K562 (cell line): ENCODE data around the gene GABRP. TPM values are rescaled to one million over a fixed set of nuclear protein-coding genes. Genes with fewer than 3 reads are reported as not detected.

ENCODE experiments used
- ATAC-seq: fragments of 200-7000 bp; cut with Tn5 transposase; 3 replicates; pipeline ENCODE4 v1.9.1; 2020; ENCODE audit warnings: moderate library complexity
- BruUV-seq: library from RNA; stranded (reverse); fragments of 400-500 nt; replicated peaks from 2 replicates; lab custom pipeline; 2021; lab: Mats Ljungman, UMichigan
- CTCF ChIA-PET: fragments of 300-600 bp; formaldehyde crosslinking; extraction: SDS; loops from one replicate; lab custom pipeline; 2021; ENCODE audit warnings: low intra/inter-chr PET ratio; lab: Yijun Ruan, JAX
- POLR2A ChIA-PET: fragments of 300-600, 350-650 bp; sonication (Branson Sonifier 250); formaldehyde crosslinking; extraction: SDS; loops from one replicate; lab custom pipeline; 2021; ENCODE audit warnings: antibody characterized with exemption, inconsistent platforms; lab: Yijun Ruan, JAX
- DNase-seq, 4 experiments: peaks; one replicate each; pipeline versions ENCODE4 v3.0.0 to v3.0.0-alpha.2; 2011 to 2018; ENCODE audit warnings: low spot score in 3 of 4, mixed read lengths in 3 of 4; ENCODE audit errors: extremely low read depth in 1 of 4
- FAIRE-seq: peaks from 2 replicates; lab custom pipeline; 2011; peaks lifted over from hg19 to GRCh38; lab: Jason Lieb, UNC
- H2AFZ ChIP-seq: 2 replicates; pipeline ENCODE4 v1.6.0; 2011; ENCODE audit warnings: low read depth, low read length, control low read depth, inconsistent platforms
- H3K27ac ChIP-seq: fragments of 200-600 bp; 3 replicates; pipeline ENCODE4 v1.8.0; 2011; ENCODE audit warnings: low read depth, mild to moderate bottlenecking, control low read depth, inconsistent platforms, low read length, moderate library complexity, mixed read lengths; ENCODE audit errors: extremely low read depth
- H3K27me3 ChIP-seq, 2 experiments: fragments of 300-600 bp in 1 of 2; 2 replicates in 1 of 2; 3 replicates in 1 of 2; pipeline versions ENCODE4 v1.6.0 to v1.8.0; 2011; ENCODE audit warnings: inconsistent platforms in 2 of 2, low read length in 2 of 2, mild to moderate bottlenecking in 1 of 2, mixed read lengths in 1 of 2, moderate library complexity in 1 of 2; ENCODE audit not compliant: control insufficient read depth in 2 of 2, insufficient read depth in 2 of 2
- H3K36me3 ChIP-seq: fragments of 300-600 bp; 3 replicates; pipeline ENCODE4 v1.8.0; 2011; ENCODE audit warnings: mild to moderate bottlenecking, low read length, inconsistent platforms; ENCODE audit not compliant: control insufficient read depth, insufficient read depth
- H3K4me1 ChIP-seq, 2 experiments: fragments of 200-600 bp in 1 of 2; replicated peaks in 1 of 2; 2 replicates in 1 of 2; 3 replicates in 1 of 2; pipeline versions ENCODE4 v1.5.1 to v1.8.0; 2011; ENCODE audit warnings: inconsistent platforms in 2 of 2, low read length in 2 of 2, mild to moderate bottlenecking in 1 of 2, mixed read lengths in 1 of 2, moderate library complexity in 1 of 2; ENCODE audit not compliant: control insufficient read depth in 2 of 2, insufficient read depth in 2 of 2
- H3K4me2 ChIP-seq: 2 replicates; pipeline ENCODE4 v1.6.1; 2011; ENCODE audit warnings: low read length, control low read depth, inconsistent platforms, mixed read lengths; ENCODE audit not compliant: insufficient read depth
- H3K4me3 ChIP-seq: fragments of 200-600 bp; sonication (generic), shearing (Covaris generic); 2 replicates; pipeline ENCODE4 v1.5.1; 2016; ENCODE audit warnings: control low read depth, inconsistent platforms
- H3K79me2 ChIP-seq: fragments of 200-600 bp; 3 replicates; pipeline ENCODE4 v1.8.0; 2011; ENCODE audit warnings: low read length, inconsistent platforms; ENCODE audit not compliant: control insufficient read depth, insufficient read depth
- H3K9ac ChIP-seq, 2 experiments: 2 replicates each; pipeline versions ENCODE4 v1.6.0 to v1.6.1; 2011; ENCODE audit warnings: low read depth in 2 of 2, low read length in 2 of 2, control low read depth in 1 of 2, inconsistent platforms in 1 of 2, mild to moderate bottlenecking in 1 of 2, mixed read lengths in 1 of 2; ENCODE audit not compliant: insufficient read depth in 1 of 2
- H3K9me1 ChIP-seq: one replicate; pipeline ENCODE4 v1.6.0; 2011; ENCODE audit warnings: inconsistent platforms, mild to moderate bottlenecking, low read length, moderate library complexity; ENCODE audit not compliant: control insufficient read depth, insufficient read depth
- H3K9me3 ChIP-seq: replicated peaks from 2 replicates; pipeline ENCODE4 v1.5.1; 2011; ENCODE audit warnings: low read depth, low read length, inconsistent platforms; ENCODE audit not compliant: control insufficient read depth, insufficient read depth
- H4K20me1 ChIP-seq: replicated peaks from 2 replicates; pipeline ENCODE4 v1.6.1; 2011; ENCODE audit warnings: low read length, inconsistent platforms, mixed read lengths; ENCODE audit not compliant: control insufficient read depth, insufficient read depth
- CC2D1A ChIP-seq: fragments of 450-650 bp; IDR thresholded peaks from 2 replicates; pipeline ENCODE4 v1.6.1; 2017; ENCODE audit warnings: mild to moderate bottlenecking
- ETV1 ChIP-seq: fragments of 450-650 bp; conservative IDR thresholded peaks from 2 replicates; pipeline ENCODE4 v1.6.1; 2016; ENCODE audit warnings: missing genetic modification characterization, control low read depth, low read depth, missing compliant biosample characterization
- GTF2A2 ChIP-seq: IDR thresholded peaks from 2 replicates; pipeline ENCODE4 v1.6.1; 2016; ENCODE audit warnings: mild to moderate bottlenecking, missing genetic modification characterization, missing compliant biosample characterization
- HNRNPH1 ChIP-seq: fragments of 200-400 bp; formaldehyde crosslinking; optimal IDR thresholded peaks from 2 replicates; pipeline ENCODE3; 2017; ENCODE audit warnings: low read depth, mild to moderate bottlenecking, low read length, moderate library complexity
- PHF21A ChIP-seq: fragments of 450-650 bp; IDR thresholded peaks from 2 replicates; pipeline ENCODE4 v1.6.1; 2017; ENCODE audit warnings: low read depth, borderline replicate concordance
- SMARCA4 ChIP-seq: fragments of 450-650 bp; IDR thresholded peaks from 2 replicates; pipeline ENCODE4 v1.6.1; 2016
- SMARCB1 ChIP-seq: IDR thresholded peaks from 2 replicates; pipeline ENCODE4 v1.6.1; 2011; ENCODE audit warnings: improper control_type of control experiment, low read depth; ENCODE audit not compliant: insufficient read length
- SMC3 ChIP-seq: conservative IDR thresholded peaks from 2 replicates; pipeline ENCODE4 v1.6.1; 2011; ENCODE audit warnings: low read depth, low read length, improper control_type of control experiment; ENCODE audit not compliant: insufficient read depth
- TAF9B ChIP-seq: fragments of 450-650 bp; IDR thresholded peaks from 2 replicates; pipeline ENCODE4 v1.6.1; 2018; ENCODE audit warnings: mild to moderate bottlenecking; ENCODE audit not compliant: partially characterized antibody
- ZNF23 ChIP-seq: fragments of 250-450 bp; sonication (Bioruptor Pico); IDR thresholded peaks from 2 replicates; pipeline ENCODE4 v1.4.0; 2020; ENCODE audit warnings: mild to moderate bottlenecking
- ZNF324 ChIP-seq: fragments of 250-450 bp; sonication (Bioruptor Pico); IDR thresholded peaks from 2 replicates; pipeline ENCODE4 v1.4.0; 2020; ENCODE audit warnings: mild to moderate bottlenecking
- ZNF785 ChIP-seq: fragments of 250-450 bp; sonication (Bioruptor Pico); IDR thresholded peaks from 2 replicates; pipeline ENCODE4 v1.4.0; 2020; ENCODE audit warnings: mild to moderate bottlenecking
- WGBS: fragments of 100-300 bp; shearing (Covaris generic); methylation state at CpG from one replicate; pipeline ENCODE4 v1.1.6; 2016; ENCODE audit warnings: low coverage, mixed read lengths; ENCODE audit not compliant: insufficient coverage; ENCODE audit errors: missing lambda C conversion rate; 5-methylcytosine and 5-hydroxymethylcytosine counted together
- in situ Hi-C: fragments of 300-500 bp; cut with MboI; formaldehyde crosslinking; loops from 4 replicates; pipeline ENCODE4 v1.15.0; 2018; ENCODE audit warnings: inconsistent platforms, mixed read lengths
- intact Hi-C: fragments of 100-400 bp; cut with micrococcal nuclease; formaldehyde crosslinking; loops from 2 replicates; pipeline ENCODE4 v1.14.2; 2022
- polyA plus RNA-seq, 8 experiments: library from polyadenylated mRNA; depleted of rRNA in 4 of 8; stranded (reverse) in 5 of 8; unstranded in 3 of 8; fragments of >200 nt; fragmentation: Nextera tagmentation in 2 of 8; fragmentation: Illumina TruSeq in 1 of 8; extraction: Ambion mirVana in 2 of 8; extraction: Trizol in 1 of 8; gene quantifications; 2 replicates each; pipeline versions ENCODE4 v1.2.1 to v1.2.3, GENCODE V29; 2011 to 2014; ENCODE audit warnings: inconsistent platforms in 1 of 8, missing spikeins in 1 of 8
- total RNA-seq, 7 experiments: library from RNA; depleted of rRNA in 6 of 7; stranded (reverse); fragments of >200 nt in 6 of 7; fragmentation: Illumina TruSeq in 2 of 7; extraction: Trizol in 2 of 7; gene quantifications; 2 replicates each; pipeline versions ENCODE4 v1.2.1 to v1.2.3, GENCODE V29; 2011 to 2021; ENCODE audit warnings: low replicate concordance in 1 of 7
- TF ChIP-seq, protein P1 (sequence below): sonication (generic); formaldehyde crosslinking; IDR thresholded peaks from 2 replicates; pipeline ENCODE4 v1.8.1; 2022; ENCODE audit warnings: missing genetic modification reagents
- TF ChIP-seq, protein P2 (sequence below): sonication (generic); formaldehyde crosslinking; IDR thresholded peaks from 2 replicates; pipeline ENCODE4 v1.8.1; 2023; ENCODE audit warnings: missing genetic modification reagents, mild to moderate bottlenecking, borderline replicate concordance
- TF ChIP-seq, protein P3 (sequence below): sonication (generic); formaldehyde crosslinking; IDR thresholded peaks from 2 replicates; pipeline ENCODE4 v1.8.0; 2023; ENCODE audit warnings: mild to moderate bottlenecking, missing genetic modification reagents

The GABRP gene
- total and polyA plus RNA-seq, 9 of the 15 experiments (the other 6 are each of a cell fraction or from before 2014, with no cell fraction given), result not detected

DNA sequence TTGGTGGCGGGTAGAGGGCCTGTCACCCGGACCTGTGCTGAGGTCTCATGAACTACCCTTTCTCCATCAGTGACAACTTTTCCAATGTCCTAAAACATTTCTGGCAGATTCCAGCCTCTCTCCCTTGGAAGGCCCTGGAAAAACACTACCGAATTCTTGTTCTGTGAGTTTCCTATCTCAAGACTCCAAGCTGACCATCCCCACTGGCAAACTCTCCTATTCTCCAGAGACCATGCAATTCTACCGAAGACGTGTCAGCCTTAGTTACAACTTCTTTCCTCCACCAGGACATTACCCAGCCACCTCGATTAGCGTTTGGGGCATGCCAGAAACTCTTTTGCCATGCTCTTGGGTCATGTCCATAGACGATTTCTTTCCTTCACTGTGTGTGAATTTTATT is 26.8 kb upstream of the GABRP start:
- no peaks in the 10 kb centered on the region for H3K9me1 ChIP-seq
- no peak overlapping the region for H3K4me2 ChIP-seq
- WGBS, result 0% methylated on average over 8 of the region's 8 CpGs
- H3K36me3 ChIP-seq, result no peaks in the 10 kb centered on the region
- H4K20me1 ChIP-seq, result 0 out of 2 replicates have a peak, but pooled peaks cover 3% of the 10 kb centered on the region
- FAIRE-seq (no peak), ATAC-seq (no peak), DNase-seq (no peak)
- ChIA-PET POLR2A (no interaction called here), CTCF (no interaction called here)
- H3K4me3 ChIP-seq, result no peak overlapping the region
- no peak overlapping the region for H3K9ac ChIP-seq
- no peak overlapping the region for H2AFZ ChIP-seq
- in situ Hi-C loops, result no loop called here
- no peaks in the 10 kb centered on the region for H3K9me3 ChIP-seq
- no TSS peak for BruUV-seq
- no peaks in the 10 kb centered on the region for H3K4me1 ChIP-seq
- H3K79me2 ChIP-seq, result no peaks in the 10 kb centered on the region
- H3K27ac ChIP-seq, result no peak overlapping the region
- peaks cover 0 to 7% of the 10 kb centered on the region in 2 experiments; a peak in 2 of 5 replicates for H3K27me3 ChIP-seq
- intact Hi-C loops, result no loop called here
- TF ChIP-seq ZNF324, result no peak
- no peak for TF ChIP-seq ZNF23 (CRISPR knock-in tag)
- TF ChIP-seq PHF21A, result no peak
- TF ChIP-seq GTF2A2, result no peak
- no peak for TF ChIP-seq CC2D1A
- no peak for TF ChIP-seq ETV1 (tag)
- no peak for TF ChIP-seq ZNF785 (CRISPR knock-in tag)
- TF ChIP-seq, protein P1, sequence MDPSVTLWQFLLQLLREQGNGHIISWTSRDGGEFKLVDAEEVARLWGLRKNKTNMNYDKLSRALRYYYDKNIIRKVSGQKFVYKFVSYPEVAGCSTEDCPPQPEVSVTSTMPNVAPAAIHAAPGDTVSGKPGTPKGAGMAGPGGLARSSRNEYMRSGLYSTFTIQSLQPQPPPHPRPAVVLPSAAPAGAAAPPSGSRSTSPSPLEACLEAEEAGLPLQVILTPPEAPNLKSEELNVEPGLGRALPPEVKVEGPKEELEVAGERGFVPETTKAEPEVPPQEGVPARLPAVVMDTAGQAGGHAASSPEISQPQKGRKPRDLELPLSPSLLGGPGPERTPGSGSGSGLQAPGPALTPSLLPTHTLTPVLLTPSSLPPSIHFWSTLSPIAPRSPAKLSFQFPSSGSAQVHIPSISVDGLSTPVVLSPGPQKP, result no peak
- TF ChIP-seq SMC3, result no peak
- TF ChIP-seq SMARCA4, result no peak
- TF ChIP-seq, protein P2, sequence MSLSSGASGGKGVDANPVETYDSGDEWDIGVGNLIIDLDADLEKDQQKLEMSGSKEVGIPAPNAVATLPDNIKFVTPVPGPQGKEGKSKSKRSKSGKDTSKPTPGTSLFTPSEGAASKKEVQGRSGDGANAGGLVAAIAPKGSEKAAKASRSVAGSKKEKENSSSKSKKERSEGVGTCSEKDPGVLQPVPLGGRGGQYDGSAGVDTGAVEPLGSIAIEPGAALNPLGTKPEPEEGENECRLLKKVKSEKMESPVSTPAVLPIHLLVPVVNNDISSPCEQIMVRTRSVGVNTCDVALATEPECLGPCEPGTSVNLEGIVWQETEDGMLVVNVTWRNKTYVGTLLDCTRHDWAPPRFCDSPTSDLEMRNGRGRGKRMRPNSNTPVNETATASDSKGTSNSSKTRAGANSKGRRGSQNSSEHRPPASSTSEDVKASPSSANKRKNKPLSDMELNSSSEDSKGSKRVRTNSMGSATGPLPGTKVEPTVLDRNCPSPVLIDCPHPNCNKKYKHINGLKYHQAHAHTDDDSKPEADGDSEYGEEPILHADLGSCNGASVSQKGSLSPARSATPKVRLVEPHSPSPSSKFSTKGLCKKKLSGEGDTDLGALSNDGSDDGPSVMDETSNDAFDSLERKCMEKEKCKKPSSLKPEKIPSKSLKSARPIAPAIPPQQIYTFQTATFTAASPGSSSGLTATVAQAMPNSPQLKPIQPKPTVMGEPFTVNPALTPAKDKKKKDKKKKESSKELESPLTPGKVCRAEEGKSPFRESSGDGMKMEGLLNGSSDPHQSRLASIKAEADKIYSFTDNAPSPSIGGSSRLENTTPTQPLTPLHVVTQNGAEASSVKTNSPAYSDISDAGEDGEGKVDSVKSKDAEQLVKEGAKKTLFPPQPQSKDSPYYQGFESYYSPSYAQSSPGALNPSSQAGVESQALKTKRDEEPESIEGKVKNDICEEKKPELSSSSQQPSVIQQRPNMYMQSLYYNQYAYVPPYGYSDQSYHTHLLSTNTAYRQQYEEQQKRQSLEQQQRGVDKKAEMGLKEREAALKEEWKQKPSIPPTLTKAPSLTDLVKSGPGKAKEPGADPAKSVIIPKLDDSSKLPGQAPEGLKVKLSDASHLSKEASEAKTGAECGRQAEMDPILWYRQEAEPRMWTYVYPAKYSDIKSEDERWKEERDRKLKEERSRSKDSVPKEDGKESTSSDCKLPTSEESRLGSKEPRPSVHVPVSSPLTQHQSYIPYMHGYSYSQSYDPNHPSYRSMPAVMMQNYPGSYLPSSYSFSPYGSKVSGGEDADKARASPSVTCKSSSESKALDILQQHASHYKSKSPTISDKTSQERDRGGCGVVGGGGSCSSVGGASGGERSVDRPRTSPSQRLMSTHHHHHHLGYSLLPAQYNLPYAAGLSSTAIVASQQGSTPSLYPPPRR, result no peak
- TF ChIP-seq, protein P3, sequence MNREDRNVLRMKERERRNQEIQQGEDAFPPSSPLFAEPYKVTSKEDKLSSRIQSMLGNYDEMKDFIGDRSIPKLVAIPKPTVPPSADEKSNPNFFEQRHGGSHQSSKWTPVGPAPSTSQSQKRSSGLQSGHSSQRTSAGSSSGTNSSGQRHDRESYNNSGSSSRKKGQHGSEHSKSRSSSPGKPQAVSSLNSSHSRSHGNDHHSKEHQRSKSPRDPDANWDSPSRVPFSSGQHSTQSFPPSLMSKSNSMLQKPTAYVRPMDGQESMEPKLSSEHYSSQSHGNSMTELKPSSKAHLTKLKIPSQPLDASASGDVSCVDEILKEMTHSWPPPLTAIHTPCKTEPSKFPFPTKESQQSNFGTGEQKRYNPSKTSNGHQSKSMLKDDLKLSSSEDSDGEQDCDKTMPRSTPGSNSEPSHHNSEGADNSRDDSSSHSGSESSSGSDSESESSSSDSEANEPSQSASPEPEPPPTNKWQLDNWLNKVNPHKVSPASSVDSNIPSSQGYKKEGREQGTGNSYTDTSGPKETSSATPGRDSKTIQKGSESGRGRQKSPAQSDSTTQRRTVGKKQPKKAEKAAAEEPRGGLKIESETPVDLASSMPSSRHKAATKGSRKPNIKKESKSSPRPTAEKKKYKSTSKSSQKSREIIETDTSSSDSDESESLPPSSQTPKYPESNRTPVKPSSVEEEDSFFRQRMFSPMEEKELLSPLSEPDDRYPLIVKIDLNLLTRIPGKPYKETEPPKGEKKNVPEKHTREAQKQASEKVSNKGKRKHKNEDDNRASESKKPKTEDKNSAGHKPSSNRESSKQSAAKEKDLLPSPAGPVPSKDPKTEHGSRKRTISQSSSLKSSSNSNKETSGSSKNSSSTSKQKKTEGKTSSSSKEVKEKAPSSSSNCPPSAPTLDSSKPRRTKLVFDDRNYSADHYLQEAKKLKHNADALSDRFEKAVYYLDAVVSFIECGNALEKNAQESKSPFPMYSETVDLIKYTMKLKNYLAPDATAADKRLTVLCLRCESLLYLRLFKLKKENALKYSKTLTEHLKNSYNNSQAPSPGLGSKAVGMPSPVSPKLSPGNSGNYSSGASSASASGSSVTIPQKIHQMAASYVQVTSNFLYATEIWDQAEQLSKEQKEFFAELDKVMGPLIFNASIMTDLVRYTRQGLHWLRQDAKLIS (CRISPR knock-in tag), result no peak
- no peak for TF ChIP-seq SMARCB1
- TF ChIP-seq HNRNPH1, result no peak
- TF ChIP-seq TAF9B, result no peak
